NCI-H2107 (cell line): Measurements from ENCODE around the gene EHMT1.
"Not testable (repeated sequence)": the region's sequence is repeated elsewhere in the genome, so short reads cannot be mapped to it uniquely, and the experiment has no call there.

ENCODE experiments used
- DNase-seq: peaks from one replicate; lab custom pipeline; 2025; lab: John Stamatoyannopoulos, UW

The EHMT1 gene

GRCh38 chr9:137873408-137873807 is 254.6 kb downstream of the EHMT1 start:
- DNase-seq: no peak

GRCh38 chr9:137873858-137874362 is 255.1 kb downstream of the EHMT1 start:
- DNase-seq: no peak

GRCh38 chr9:137875354-137875753 is 256.5 kb downstream of the EHMT1 start:
- DNase-seq: no peak

- no peak for DNase-seq
These were observed 257.0 kb downstream of the EHMT1 start for GRCh38 chr9:137875846-137876245.

- no peak for DNase-seq
These were observed 257.5 kb downstream of the EHMT1 start for GRCh38 chr9:137876269-137876668.

- no peak for DNase-seq
These were observed 258.1 kb downstream of the EHMT1 start for GRCh38 chr9:137876781-137877386.

- not testable (repeated sequence) for DNase-seq
These were observed 258.8 kb downstream of the EHMT1 start, which contains the start of gene CACNA1B for GRCh38 chr9:137877506-137878122. Gene CACNA1B, plus strand, starts transcription at chr9:137877782. Its CDS starts 152 bp downstream, at chr9:137877934.

- DNase-seq: no peak
These were observed 259.5 kb downstream of the EHMT1 start for GRCh38 chr9:137878146-137878941.

GRCh38 chr9:137879052-137879451 is 260.2 kb downstream of the EHMT1 start:
- DNase-seq: no peak

GRCh38 chr9:137879566-137880150 is 260.9 kb downstream of the EHMT1 start:
- no peak for DNase-seq

- no peak for DNase-seq
These were observed 261.6 kb downstream of the EHMT1 start for GRCh38 chr9:137880160-137880975.

GRCh38 chr9:137880976-137881530 is 262.2 kb downstream of the EHMT1 start:
- no peak for DNase-seq

- peak; percentile 17 for DNase-seq
These were observed 263.0 kb downstream of the EHMT1 start for GRCh38 chr9:137881591-137882505.

- no peak for DNase-seq
These were observed 263.7 kb downstream of the EHMT1 start for GRCh38 chr9:137882506-137882821.

- DNase-seq: not testable (repeated sequence)
These were observed 265.2 kb downstream of the EHMT1 start for GRCh38 chr9:137883977-137884376.

- not testable (repeated sequence) for DNase-seq
These were observed 265.7 kb downstream of the EHMT1 start for GRCh38 chr9:137884547-137884946.

- DNase-seq: not testable (repeated sequence)
These were observed 266.3 kb downstream of the EHMT1 start for GRCh38 chr9:137885121-137885520.
